ENCODE results near the gene EDEM2.

GRCh38 chr20:35171753-35172433 lies 24.8 kb upstream of the EDEM2 start, which contains the start of gene PROCR:
- TF ChIP-seq EZH2 (optimal IDR thresholded peaks at IDR 0.05; ENCODE audit: low read depth, low read length) (no peak), CTCF (IDR thresholded peaks at IDR 0.05; ENCODE audit: low read length) (no peak), EZH2phosphoT487 (IDR thresholded peaks at IDR 0.05; ENCODE audit: low read length) (no peak)
